Measurements from ENCODE around the gene ZXDC. TPM values are rescaled to one million over a fixed set of nuclear protein-coding genes. Genes with fewer than 3 reads are reported as not detected.

ZXDC gene
- total and polyA plus RNA-seq, 2 donors from 2014 or later = 11.4 to 44.8 TPM

- Histone ChIP-seq H3K9ac (ENCODE audit: low read length in 3 of 3) (no peak overlapping the region), H3K27ac (ENCODE audit: low read depth in 2 of 2, low read length in 2 of 2) (no peak overlapping the region), H3K27me3 (ENCODE audit: control insufficient read depth, insufficient read depth, low read length) (no peaks in the 10 kb centered on the region), H3K36me3 (ENCODE audit: control insufficient read depth in 2 of 3, insufficient read depth in 3 of 3, low read length in 3 of 3) (no peaks in the 10 kb centered on the region), H3K9me3 (ENCODE audit: control insufficient read depth in 2 of 3, insufficient read depth in 1 of 3, low read length in 3 of 3) (no peaks in the 10 kb centered on the region), H3K4me3 (ENCODE audit: low read length in 3 of 3) (no peak overlapping the region), H3K4me1 (ENCODE audit: control insufficient read depth in 2 of 3, insufficient read depth in 2 of 3, low read depth in 1 of 3, low read length in 3 of 3) (no peaks in the 10 kb centered on the region)
- TF ChIP-seq CTCF (IDR thresholded peaks at IDR 0.05; ENCODE audit: borderline replicate concordance, extremely low read depth, insufficient read depth) = no peak
- no peak for FAIRE-seq
- intact Hi-C loops (cut with DNase I) = no loop called here
- peak in 1 of 5 donors; percentile 41 for DNase-seq
Measured at GRCh38 chr3:126516152-126516935, 40.7 kb upstream of the ZXDC start.

- Histone ChIP-seq H3K27me3 (ENCODE audit: control insufficient read depth, insufficient read depth, low read length) (no peaks in the 10 kb centered on the region), H3K9ac (ENCODE audit: low read length in 3 of 3) (no peak overlapping the region), H3K27ac (ENCODE audit: low read depth in 2 of 2, low read length in 2 of 2) (no peak overlapping the region), H3K36me3 (ENCODE audit: control insufficient read depth in 2 of 3, insufficient read depth in 3 of 3, low read length in 3 of 3) (no peaks in the 10 kb centered on the region), H3K4me3 (ENCODE audit: low read length in 3 of 3) (no peak overlapping the region), H3K9me3 (ENCODE audit: control insufficient read depth in 2 of 3, insufficient read depth in 1 of 3, low read length in 3 of 3) (no peaks in the 10 kb centered on the region), H3K4me1 (ENCODE audit: control insufficient read depth in 2 of 3, insufficient read depth in 2 of 3, low read depth in 1 of 3, low read length in 3 of 3) (no peaks in the 10 kb centered on the region)
- DNase-seq = peak in 2 of 5 donors; percentile 32 to 52
- intact Hi-C loops (cut with DNase I) = no loop called here
- no peak for TF ChIP-seq CTCF (IDR thresholded peaks at IDR 0.05; ENCODE audit: borderline replicate concordance, extremely low read depth, insufficient read depth)
- FAIRE-seq = no peak
Measured at GRCh38 chr3:126515066-126515706, 39.5 kb upstream of the ZXDC start.

- Histone ChIP-seq H3K9me3 (ENCODE audit: control insufficient read depth in 2 of 3, insufficient read depth in 1 of 3, low read length in 3 of 3) (no peaks in the 10 kb centered on the region), H3K9ac (ENCODE audit: low read length in 3 of 3) (no peak overlapping the region), H3K4me3 (ENCODE audit: low read length in 3 of 3) (no peak overlapping the region), H3K27me3 (ENCODE audit: control insufficient read depth, insufficient read depth, low read length) (no peaks in the 10 kb centered on the region), H3K36me3 (ENCODE audit: control insufficient read depth in 2 of 3, insufficient read depth in 3 of 3, low read length in 3 of 3) (no peaks in the 10 kb centered on the region), H3K27ac (ENCODE audit: low read depth in 2 of 2, low read length in 2 of 2) (no peak overlapping the region), H3K4me1 (ENCODE audit: control insufficient read depth in 2 of 3, insufficient read depth in 2 of 3, low read depth in 1 of 3, low read length in 3 of 3) (no peaks in the 10 kb centered on the region)
- DNase-seq (peak in 2 of 5 donors; percentile 23 to 27), FAIRE-seq (no peak)
- no peak for TF ChIP-seq CTCF (IDR thresholded peaks at IDR 0.05; ENCODE audit: borderline replicate concordance, extremely low read depth, insufficient read depth)
- intact Hi-C loops (cut with DNase I) = no loop called here
Measured at GRCh38 chr3:126514161-126514560, 38.5 kb upstream of the ZXDC start.
